Activated T-cell treated with anti-CD3 and anti-CD28 coated beads for 48 hours (primary cell): Measurements from ENCODE around the gene RHO.
"Not testable (repeated sequence)": the region's sequence is repeated elsewhere in the genome, so short reads cannot be mapped to it uniquely, and the experiment has no call there.

ENCODE experiments used
- DNase-seq: peaks from one replicate; pipeline ENCODE4 v3.0.0-alpha.2; 2020; ENCODE audit warnings: low read depth

The RHO gene

GRCh38 chr3:129499604-129500333 is 28.7 kb upstream of the RHO start:
- DNase-seq = not testable (repeated sequence)

GRCh38 chr3:129500334-129500658 is 28.1 kb upstream of the RHO start:
- no peak for DNase-seq

- no peak for DNase-seq
Observed at GRCh38 chr3:129501630-129502029, 26.8 kb upstream of the RHO start.

- DNase-seq = no peak
Observed at GRCh38 chr3:129502641-129503408, 25.6 kb upstream of the RHO start.

- DNase-seq = no peak
Observed at GRCh38 chr3:129503471-129504291, 24.8 kb upstream of the RHO start.

GRCh38 chr3:129504471-129505100 is 23.9 kb upstream of the RHO start:
- DNase-seq = no peak

- no peak for DNase-seq
Observed at GRCh38 chr3:129505341-129505740, 23.1 kb upstream of the RHO start.

- DNase-seq = no peak
Observed at GRCh38 chr3:129506231-129506742, 22.2 kb upstream of the RHO start.

- DNase-seq = no peak
Observed at GRCh38 chr3:129507181-129507831, 21.1 kb upstream of the RHO start.

GRCh38 chr3:129512595-129512994 is 15.8 kb upstream of the RHO start:
- DNase-seq = no peak

- no peak for DNase-seq
Observed at GRCh38 chr3:129513705-129514104, 14.7 kb upstream of the RHO start.

GRCh38 chr3:129514110-129514509 is 14.3 kb upstream of the RHO start:
- DNase-seq = no peak

- DNase-seq = no peak
Observed at GRCh38 chr3:129514563-129514962, 13.9 kb upstream of the RHO start.

- DNase-seq = not testable (repeated sequence)
Observed at GRCh38 chr3:129515108-129515820, 13.2 kb upstream of the RHO start.

- not testable (repeated sequence) for DNase-seq
Observed at GRCh38 chr3:129515821-129516432, 12.5 kb upstream of the RHO start.

GRCh38 chr3:129517516-129517915 is 10.9 kb upstream of the RHO start:
- DNase-seq = no peak

GRCh38 chr3:129518038-129518561 is 10.3 kb upstream of the RHO start:
- no peak for DNase-seq

- no peak for DNase-seq
Observed at GRCh38 chr3:129518581-129518980, 9.9 kb upstream of the RHO start.

GRCh38 chr3:129519449-129519848 is 9.0 kb upstream of the RHO start:
- no peak for DNase-seq
